H54 (cell line): Measurements from ENCODE around the gene DUOX2.
"Not testable (repeated sequence)": the region's sequence is repeated elsewhere in the genome, so short reads cannot be mapped to it uniquely, and the experiment has no call there.

Experiments used
- DNase-seq: peaks from one replicate; pipeline ENCODE4 v3.0.0; 2011; ENCODE audit warnings: low spot score, mixed read lengths; ENCODE audit not compliant: insufficient read length
- FAIRE-seq: peaks from 3 replicates; lab custom pipeline; 2011; peaks lifted over from hg19 to GRCh38; lab: Jason Lieb, UNC
- POLR2A ChIP-seq: IDR thresholded peaks from 2 replicates; pipeline ENCODE4 v1.6.1; 2011; ENCODE audit warnings: low read depth, mild to moderate bottlenecking, low read length

The DUOX2 gene

GRCh38 chr15:45107941-45108630 is 5.9 kb downstream of the DUOX2 start:
- no peak for TF ChIP-seq POLR2A
- no peak for DNase-seq
- no peak for FAIRE-seq

- DNase-seq (no peak), FAIRE-seq (no peak)
- TF ChIP-seq POLR2A: no peak
These were observed 7.8 kb downstream of the DUOX2 start for GRCh38 chr15:45106002-45106790.

GRCh38 chr15:45105586-45105985 is 8.4 kb downstream of the DUOX2 start:
- DNase-seq (no peak), FAIRE-seq (no peak)
- TF ChIP-seq POLR2A: no peak

GRCh38 chr15:45104170-45104569 is 9.8 kb downstream of the DUOX2 start:
- FAIRE-seq: not testable (repeated sequence)

GRCh38 chr15:45102226-45102625 is 11.7 kb downstream of the DUOX2 start:
- TF ChIP-seq POLR2A: no peak
- DNase-seq: no peak
- FAIRE-seq: no peak

More at GRCh38 chr15:45104170-45104569, 9.8 kb downstream of the DUOX2 start:
- not testable (repeated sequence) for DNase-seq

- no peak for FAIRE-seq
- TF ChIP-seq POLR2A: no peak
- DNase-seq: no peak
These were observed 12.2 kb downstream of the DUOX2 start for GRCh38 chr15:45101749-45102148.

- TF ChIP-seq POLR2A: no peak
- DNase-seq: no peak
- no peak for FAIRE-seq
These were observed 12.9 kb downstream of the DUOX2 start for GRCh38 chr15:45100884-45101625.

GRCh38 chr15:45099549-45100165 is 14.3 kb downstream of the DUOX2 start:
- FAIRE-seq: no peak
- TF ChIP-seq POLR2A: no peak
- DNase-seq: no peak

GRCh38 chr15:45097466-45097865 is 16.5 kb downstream of the DUOX2 start:
- no peak for FAIRE-seq
- no peak for TF ChIP-seq POLR2A
- DNase-seq: no peak

GRCh38 chr15:45095661-45096060 is 18.3 kb downstream of the DUOX2 start:
- no peak for TF ChIP-seq POLR2A
- FAIRE-seq (no peak), DNase-seq (no peak)

- TF ChIP-seq POLR2A: no peak
- DNase-seq (no peak), FAIRE-seq (no peak)
These were observed 19.6 kb downstream of the DUOX2 start for GRCh38 chr15:45094358-45094730.

- FAIRE-seq: no peak
- DNase-seq: no peak
- TF ChIP-seq POLR2A: no peak
These were observed 20.2 kb downstream of the DUOX2 start for GRCh38 chr15:45093622-45094357.

GRCh38 chr15:45093013-45093412 is 21.0 kb downstream of the DUOX2 start:
- TF ChIP-seq POLR2A: no peak
- no peak for DNase-seq
- FAIRE-seq: no peak
